Muscle layer of colon (tissue), 2 donors: ENCODE data around the gene PDE6G.

Experiments used
- H3K27ac ChIP-seq: one replicate; pipeline ENCODE4 v1.7.0; 2013; ENCODE audit warnings: low read depth, mild to moderate bottlenecking, low read length, moderate library complexity
- H3K27me3 ChIP-seq, 2 donors: one replicate each; pipeline ENCODE4 v1.7.0; 2013; ENCODE audit warnings: low read length in 2 of 2, mild to moderate bottlenecking in 2 of 2; ENCODE audit not compliant: insufficient read depth in 2 of 2, control insufficient read depth in 1 of 2
- H3K36me3 ChIP-seq: one replicate; pipeline ENCODE4 v1.7.0; 2013; ENCODE audit warnings: mild to moderate bottlenecking, low read length; ENCODE audit not compliant: insufficient read depth
- H3K4me1 ChIP-seq: one replicate; pipeline ENCODE4 v1.7.0; 2013; ENCODE audit warnings: mild to moderate bottlenecking, low read length; ENCODE audit not compliant: insufficient read depth
- H3K4me3 ChIP-seq, 2 donors: one replicate each; pipeline ENCODE4 v1.7.0; 2013; ENCODE audit warnings: low read length in 2 of 2, low read depth in 1 of 2, mild to moderate bottlenecking in 1 of 2, moderate library complexity in 1 of 2
- H3K9ac ChIP-seq: one replicate; pipeline ENCODE4 v1.7.0; 2013; ENCODE audit warnings: low read length
- H3K9me3 ChIP-seq: one replicate; pipeline ENCODE4 v1.7.0; 2013; ENCODE audit warnings: mild to moderate bottlenecking, low read length
- donor health status: abdominal sarcoma.
- donor health status: Adenocarcinoma of cecum.

Gene PDE6G

DNA sequence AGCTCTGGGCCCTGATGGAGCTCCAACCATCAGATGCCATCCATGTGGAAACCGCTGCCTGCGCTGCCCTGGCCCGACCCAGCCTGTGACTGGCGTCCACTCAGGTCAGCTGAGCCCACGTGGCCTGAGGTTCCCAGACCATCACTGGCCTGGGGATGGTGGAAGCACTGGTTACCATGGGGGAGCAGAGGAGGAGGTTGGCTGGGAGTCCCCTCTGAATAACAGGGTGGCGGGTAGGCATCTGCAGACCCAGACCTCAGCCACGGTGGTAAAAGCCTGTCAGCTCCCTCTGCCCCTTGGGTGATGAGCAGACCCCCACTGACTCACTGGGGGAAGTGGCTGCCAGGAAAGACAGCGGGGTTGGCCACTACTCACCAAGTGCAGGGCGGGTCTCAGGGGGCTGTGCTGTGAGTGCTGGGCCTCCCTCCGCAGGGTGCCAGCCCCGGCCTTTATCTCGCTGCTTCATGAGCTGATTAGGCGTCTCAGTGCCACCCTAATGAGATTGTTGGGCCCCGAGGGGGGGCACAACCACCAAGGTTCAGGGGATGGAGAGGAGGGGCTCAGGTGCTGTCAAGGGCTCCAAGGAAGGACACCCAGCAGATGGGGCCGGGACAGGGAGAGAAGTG is at the start of gene PDE6G:
Gene PDE6G, minus strand, starts transcription at position 425 of the 626 bp plus-strand sequence. CDS start 3,237 bp downstream, outside the sequence.
- Histone ChIP-seq H3K4me1 (no peaks in the 10 kb centered on the region), H3K9ac (no peak within 1 kb of the TSS), H3K9me3 (no peaks in the 10 kb centered on the region), H3K4me3 (no peak within 1 kb of the TSS), H3K27ac (no peak within 1 kb of the TSS), H3K36me3 (no peaks in the 10 kb centered on the region), H3K27me3 (peaks cover 0 to 24% of the 10 kb centered on the region in 2 donors)

DNA sequence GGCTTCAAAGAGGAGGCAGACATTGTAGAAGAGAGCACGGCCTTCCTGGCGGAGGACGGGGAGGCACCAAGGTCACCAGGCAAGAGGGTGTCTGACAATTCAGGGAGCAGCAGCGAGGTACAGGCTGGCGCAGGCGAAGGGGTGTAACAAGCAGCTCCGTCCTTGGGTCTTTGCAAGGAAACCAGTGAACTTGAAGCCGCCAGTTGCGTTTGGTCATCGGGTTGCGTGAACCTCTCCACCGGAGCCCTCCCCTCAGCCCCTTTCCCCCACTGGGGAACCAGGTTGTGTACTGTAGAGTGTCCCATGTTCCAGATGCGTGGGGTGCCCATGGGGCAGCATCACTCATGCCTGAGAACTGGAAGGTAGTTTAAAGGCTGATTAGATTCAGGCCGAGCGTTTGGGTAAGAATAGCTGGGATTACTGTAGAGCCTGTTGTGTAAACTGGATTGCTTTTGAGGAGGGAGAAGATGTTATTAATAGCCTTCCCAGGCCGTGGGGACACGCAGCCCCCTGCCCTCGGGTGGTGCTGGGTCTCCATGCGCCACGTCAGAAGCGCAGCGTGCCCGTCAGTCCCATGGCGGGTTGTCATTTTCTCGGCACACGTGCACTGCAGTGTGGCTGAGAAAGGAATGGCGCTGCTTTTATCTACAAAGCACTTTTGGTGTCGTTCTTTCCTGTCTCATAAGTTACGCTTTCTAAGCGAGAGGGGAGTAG is 49.3 kb upstream of the PDE6G start:
- Histone ChIP-seq H3K27me3 (no peaks in the 10 kb centered on the region), H3K27ac (no peak overlapping the region), H3K4me1 (peaks cover 26% of the 10 kb centered on the region), H3K4me3 (no peak overlapping the region), H3K9ac (no peak overlapping the region), H3K9me3 (no peaks in the 10 kb centered on the region), H3K36me3 (peaks cover 23% of the 10 kb centered on the region)

GRCh38 chr17:81703747-81704654 is 47.7 kb upstream of the PDE6G start:
- peaks cover 23% of the 10 kb centered on the region for H3K36me3 ChIP-seq
- H3K4me3 ChIP-seq: peak overlapping the region; percentile 95 to 99
- H3K4me1 ChIP-seq: peaks cover 22% of the 10 kb centered on the region
- H3K9me3 ChIP-seq: no peaks in the 10 kb centered on the region
- H3K27me3 ChIP-seq: no peaks in the 10 kb centered on the region
- H3K9ac ChIP-seq: peak overlapping the region; percentile 71
- H3K27ac ChIP-seq: peak overlapping the region; percentile 89

GRCh38 chr17:81702934-81703746 is 46.8 kb upstream of the PDE6G start, which contains the start of gene MRPL12:
Gene MRPL12, plus strand, starts transcription at chr17:81703367. Its CDS starts 135 bp downstream, at chr17:81703502.
- H3K4me1 ChIP-seq: peaks cover 22% of the 10 kb centered on the region

DNA sequence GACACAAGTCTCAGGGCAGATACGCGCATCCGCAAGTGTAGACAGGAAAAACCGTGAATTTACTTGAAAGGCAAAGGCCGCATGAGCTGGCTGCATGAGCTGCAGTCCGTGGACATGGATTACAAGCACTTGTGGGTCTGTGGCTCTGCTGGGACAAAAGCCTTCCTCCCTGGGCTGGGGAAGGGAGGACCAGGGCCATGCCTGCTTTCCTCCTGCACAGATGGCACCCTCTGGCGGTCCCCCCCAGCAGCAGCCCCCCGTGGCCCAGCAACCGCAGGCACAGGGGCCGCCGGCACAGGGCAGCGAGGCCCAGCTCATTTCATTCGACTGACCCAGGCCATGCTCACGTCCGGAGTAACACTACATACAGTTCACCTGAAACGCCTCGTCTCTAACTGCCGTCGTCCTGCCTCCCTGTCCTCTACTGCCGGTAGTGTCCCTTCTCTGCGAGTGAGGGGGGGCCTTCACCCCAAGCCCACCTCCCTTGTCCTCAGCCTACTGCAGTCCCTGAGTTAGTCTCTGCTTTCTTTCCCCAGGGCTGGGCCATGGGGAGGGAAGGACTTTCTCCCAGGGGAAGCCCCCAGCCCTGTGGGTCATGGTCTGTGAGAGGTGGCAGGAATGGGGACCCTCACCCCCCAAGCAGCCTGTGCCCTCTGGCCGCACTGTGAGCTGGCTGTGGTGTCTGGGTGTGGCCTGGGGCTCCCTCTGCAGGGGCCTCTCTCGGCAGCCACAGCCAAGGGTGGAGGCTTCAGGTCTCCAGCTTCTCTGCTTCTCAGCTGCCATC is 45.1 kb upstream of the PDE6G start:
- Histone ChIP-seq H3K36me3 (peaks cover 38% of the 10 kb centered on the region), H3K9ac (peak overlapping the region; percentile 99), H3K4me3 (peak overlapping the region in 1 of 2 donors; percentile 95), H3K27ac (no peak overlapping the region), H3K27me3 (no peaks in the 10 kb centered on the region), H3K9me3 (no peaks in the 10 kb centered on the region), H3K4me1 (peaks cover 22% of the 10 kb centered on the region)

More at GRCh38 chr17:81702934-81703746, 46.8 kb upstream of the PDE6G start, which contains the start of gene MRPL12:
- Histone ChIP-seq H3K4me3 (peak within 1 kb of the TSS; percentile 95 to 99), H3K9me3 (no peaks in the 10 kb centered on the region), H3K27ac (peak within 1 kb of the TSS; percentile 89), H3K9ac (peak within 1 kb of the TSS; percentile 99), H3K27me3 (no peaks in the 10 kb centered on the region), H3K36me3 (peaks cover 27% of the 10 kb centered on the region)

GRCh38 chr17:81700353-81701287 is 44.3 kb upstream of the PDE6G start:
- Histone ChIP-seq H3K27me3 (no peaks in the 10 kb centered on the region), H3K4me1 (peaks cover 22% of the 10 kb centered on the region), H3K27ac (no peak overlapping the region), H3K4me3 (no peak overlapping the region), H3K9ac (no peak overlapping the region), H3K9me3 (no peaks in the 10 kb centered on the region), H3K36me3 (peaks cover 36% of the 10 kb centered on the region)

DNA sequence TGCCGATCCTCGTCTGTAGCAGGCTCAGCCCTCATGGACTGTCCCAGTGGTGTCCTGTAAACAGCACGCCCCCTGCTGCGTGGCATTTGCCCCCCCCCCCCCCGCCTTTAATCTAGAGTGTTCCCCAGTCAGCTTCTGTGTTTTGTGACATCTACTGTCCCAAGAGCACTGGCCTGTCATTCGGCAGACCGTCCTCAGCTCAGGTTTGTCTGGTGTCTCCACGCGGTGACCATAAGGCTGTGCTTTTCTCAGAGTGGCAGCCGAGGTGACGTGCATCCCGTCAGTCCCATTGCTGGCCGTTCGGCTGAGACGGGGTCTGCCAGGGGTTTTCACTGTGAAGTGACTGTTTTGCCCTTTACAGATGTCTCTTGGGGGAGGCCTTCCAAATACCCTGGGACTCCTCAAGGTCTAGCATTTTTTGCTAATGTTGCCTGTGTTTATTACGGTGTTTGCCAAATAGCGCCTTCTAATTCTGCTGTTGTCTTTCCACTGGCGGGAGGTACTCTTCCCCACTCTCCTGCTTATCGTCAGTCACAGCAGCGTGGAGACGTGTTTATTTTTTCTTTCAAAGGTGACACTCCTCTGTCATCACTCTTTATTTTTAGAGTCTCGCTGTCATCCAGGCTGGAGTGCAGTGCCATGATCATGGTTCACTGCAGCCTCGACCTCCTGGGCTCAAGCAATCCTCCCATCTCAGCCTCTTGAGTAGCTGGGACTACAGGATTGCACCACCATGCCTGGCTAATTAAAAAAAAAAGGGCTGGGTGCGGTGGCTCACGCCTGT is 41.1 kb upstream of the PDE6G start:
- no peak overlapping the region for H3K27ac ChIP-seq
- peaks cover 12% of the 10 kb centered on the region for H3K4me1 ChIP-seq
- no peak overlapping the region for H3K9ac ChIP-seq
- peaks cover 48% of the 10 kb centered on the region for H3K36me3 ChIP-seq
- no peaks in the 10 kb centered on the region for H3K27me3 ChIP-seq
- H3K9me3 ChIP-seq: no peaks in the 10 kb centered on the region
- no peak overlapping the region for H3K4me3 ChIP-seq

GRCh38 chr17:81696218-81696941 is 40.0 kb upstream of the PDE6G start:
- H3K4me1 ChIP-seq: peaks cover under 1% of the 10 kb centered on the region
- no peaks in the 10 kb centered on the region for H3K9me3 ChIP-seq
- peaks cover 55% of the 10 kb centered on the region for H3K36me3 ChIP-seq
- no peaks in the 10 kb centered on the region for H3K27me3 ChIP-seq
- H3K9ac ChIP-seq: no peak overlapping the region
- no peak overlapping the region for H3K4me3 ChIP-seq
- H3K27ac ChIP-seq: no peak overlapping the region
